GM18499 (cell line): ENCODE data around the gene MAPK1IP1L.

Experiments used
- ATAC-seq: cut with Tn5 transposase; IDR thresholded peaks from one replicate; pipeline ENCODE4 v1.9.1; 2021; ENCODE audit warnings: moderate number of reproducible peaks; ENCODE audit not compliant: insufficient read depth, unreplicated experiment

Gene MAPK1IP1L

DNA sequence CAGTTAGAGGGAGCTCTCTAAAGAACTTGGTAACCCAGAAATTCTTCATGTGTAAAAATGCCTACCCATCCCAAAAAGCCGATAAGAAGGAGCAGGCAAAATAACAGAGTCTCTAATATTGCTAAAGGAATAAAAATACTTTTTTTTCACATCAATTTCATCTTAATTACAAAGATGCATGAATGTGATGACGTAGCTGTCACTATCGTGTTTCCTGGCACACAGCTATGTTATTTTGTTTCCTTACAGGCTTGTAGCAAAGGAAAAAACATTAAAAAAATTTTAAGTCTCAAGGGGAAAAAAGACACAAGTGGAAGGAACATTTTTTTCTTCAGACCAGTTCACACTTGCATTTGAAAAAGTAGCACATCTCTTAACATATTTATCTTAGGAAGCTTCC, 67.3 kb downstream of the MAPK1IP1L start:
- ATAC-seq: no peak
